Suprapubic skin (tissue), 4 donors: ENCODE results near the gene MARCHF10.

Experiments
- POLR2A ChIP-seq, 2 donors: fragments of 450-650 bp; IDR thresholded peaks; one replicate each; pipeline ENCODE4 v1.6.1; 2017; ENCODE audit warnings: antibody characterized with exemption in 2 of 2, mild to moderate bottlenecking in 2 of 2, moderate library complexity in 2 of 2
- POLR2AphosphoS5 ChIP-seq, 3 donors: sonication (generic); formaldehyde crosslinking; IDR thresholded peaks; one replicate each; pipeline ENCODE4 v1.6.1; 2017; ENCODE audit warnings: antibody characterized with exemption in 3 of 3
- TF ChIP-seq, protein P1 (sequence below), 2 donors: fragments of 200-600 bp in 1 of 2; fragments of 450-650 bp in 1 of 2; sonication (generic) in 1 of 2; IDR thresholded peaks; one replicate each; pipeline ENCODE4 v1.5.1; 2016 to 2019; ENCODE audit warnings: antibody characterized with exemption in 2 of 2, mild to moderate bottlenecking in 1 of 2, moderate library complexity in 1 of 2

DNA sequence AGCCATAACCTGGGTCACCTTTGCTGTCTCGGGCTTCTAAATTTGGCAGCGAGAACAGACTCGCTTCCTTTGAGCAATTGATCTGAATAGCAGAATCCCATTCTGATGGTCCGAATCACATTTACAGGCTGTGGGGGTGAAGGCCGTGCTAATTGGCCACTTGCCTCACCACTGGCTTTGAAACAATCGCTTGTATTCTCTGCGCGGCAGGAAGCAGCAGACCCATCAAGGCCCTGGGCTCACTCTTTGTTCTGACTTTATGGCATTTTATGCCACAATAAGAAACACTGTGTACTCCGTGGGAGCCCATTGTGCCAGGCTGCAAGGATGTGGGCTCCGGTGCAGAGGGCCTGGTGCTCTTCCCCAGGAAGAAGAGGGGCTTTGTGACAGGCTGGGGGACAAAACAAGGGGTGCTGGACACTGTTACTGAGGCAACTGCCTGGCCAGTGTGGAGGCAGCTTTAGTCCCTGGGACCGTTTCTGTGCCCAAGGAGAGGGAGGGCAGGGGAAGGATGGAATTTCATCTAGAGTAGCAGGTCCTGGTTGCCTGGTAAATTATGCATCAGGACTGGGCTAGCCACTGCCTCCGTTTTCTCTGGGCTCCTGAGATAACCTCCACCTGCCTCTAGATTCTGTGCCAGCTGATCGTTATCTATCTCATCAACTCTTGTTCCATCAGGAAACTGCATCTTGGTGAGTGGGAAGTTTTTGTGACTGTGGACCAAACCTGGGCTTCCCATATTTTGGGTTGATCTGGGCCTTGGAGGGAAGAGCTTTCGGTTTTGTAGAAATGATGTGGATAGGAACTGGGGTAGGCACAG is 102.1 kb downstream of the MARCHF10 start:
- TF ChIP-seq, protein P1, sequence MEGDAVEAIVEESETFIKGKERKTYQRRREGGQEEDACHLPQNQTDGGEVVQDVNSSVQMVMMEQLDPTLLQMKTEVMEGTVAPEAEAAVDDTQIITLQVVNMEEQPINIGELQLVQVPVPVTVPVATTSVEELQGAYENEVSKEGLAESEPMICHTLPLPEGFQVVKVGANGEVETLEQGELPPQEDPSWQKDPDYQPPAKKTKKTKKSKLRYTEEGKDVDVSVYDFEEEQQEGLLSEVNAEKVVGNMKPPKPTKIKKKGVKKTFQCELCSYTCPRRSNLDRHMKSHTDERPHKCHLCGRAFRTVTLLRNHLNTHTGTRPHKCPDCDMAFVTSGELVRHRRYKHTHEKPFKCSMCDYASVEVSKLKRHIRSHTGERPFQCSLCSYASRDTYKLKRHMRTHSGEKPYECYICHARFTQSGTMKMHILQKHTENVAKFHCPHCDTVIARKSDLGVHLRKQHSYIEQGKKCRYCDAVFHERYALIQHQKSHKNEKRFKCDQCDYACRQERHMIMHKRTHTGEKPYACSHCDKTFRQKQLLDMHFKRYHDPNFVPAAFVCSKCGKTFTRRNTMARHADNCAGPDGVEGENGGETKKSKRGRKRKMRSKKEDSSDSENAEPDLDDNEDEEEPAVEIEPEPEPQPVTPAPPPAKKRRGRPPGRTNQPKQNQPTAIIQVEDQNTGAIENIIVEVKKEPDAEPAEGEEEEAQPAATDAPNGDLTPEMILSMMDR (IDR thresholded peaks at IDR 0.05): no peak
- TF ChIP-seq POLR2AphosphoS5 (IDR thresholded peaks at IDR 0.05): no peak
- TF ChIP-seq POLR2A (IDR thresholded peaks at IDR 0.05): no peak
